ENCODE data around the gene NAA50. TPM values are rescaled to one million over a fixed set of nuclear protein-coding genes. Genes with fewer than 3 reads are reported as not detected.

The NAA50 gene
- total RNA-seq, 4 donors from 2014 or later: 55.7 to 116 (median 82.7) TPM

GRCh38 chr3:113791381-113791780, 45.3 kb upstream of the NAA50 start:
- TF ChIP-seq CTCF (IDR thresholded peaks at IDR 0.05) (no peak), POLR2AphosphoS5 (IDR thresholded peaks at IDR 0.05) (no peak), EP300 (IDR thresholded peaks at IDR 0.05; ENCODE audit: low read depth) (no peak), POLR2A (IDR thresholded peaks at IDR 0.05) (no peak)
- in situ Hi-C loops (cut with MboI; ENCODE audit: low pct_ligation_motif_present in 1 of 4, low pct_unique_long_range_greater_than_20kb in 1 of 4, low sequenced_read_pairs in 3 of 4) (no loop called here), intact Hi-C loops (cut with DNase I; ENCODE audit: low total_unique reads) (no loop called here)
- H3K36me3 ChIP-seq: peaks cover 0 to 68% (median 22%) of the 10 kb centered on the region in 4 donors
- no peaks in the 10 kb centered on the region for H3K4me1 ChIP-seq
- DNase-seq: no peak
- H3K27me3 ChIP-seq: no peaks in the 10 kb centered on the region
- no peaks in the 10 kb centered on the region for H3K9me3 ChIP-seq
- no peak overlapping the region for H3K27ac ChIP-seq
- no peak overlapping the region for H3K4me3 ChIP-seq

- no peak for TF ChIP-seq POLR2A (IDR thresholded peaks at IDR 0.05)
- TF ChIP-seq POLR2AphosphoS5 (IDR thresholded peaks at IDR 0.05): no peak
- TF ChIP-seq EP300 (IDR thresholded peaks at IDR 0.05; ENCODE audit: low read depth): no peak
- no peaks in the 10 kb centered on the region for H3K27me3 ChIP-seq
- peak overlapping the region in 1 of 4 donors; percentile 22 for H3K27ac ChIP-seq
- no peaks in the 10 kb centered on the region for H3K9me3 ChIP-seq
- intact Hi-C loops (cut with DNase I; ENCODE audit: low total_unique reads) (no loop called here), in situ Hi-C loops (cut with MboI; ENCODE audit: low pct_ligation_motif_present in 1 of 4, low pct_unique_long_range_greater_than_20kb in 1 of 4, low sequenced_read_pairs in 3 of 4) (no loop called here)
- H3K4me3 ChIP-seq: no peak overlapping the region
- DNase-seq: no peak
- H3K4me1 ChIP-seq: peaks cover 0 to 11% (median 0%) of the 10 kb centered on the region in 4 donors
- peaks cover 0 to 28% (median 9%) of the 10 kb centered on the region in 4 donors for H3K36me3 ChIP-seq
- 63 to 83% methylated on average over 2 to 4 of the region's 4 CpGs for WGBS, 2 donors (ENCODE audit: low coverage in 1 of 2)
Observed at GRCh38 chr3:113783980-113784379, 37.9 kb upstream of the NAA50 start.

GRCh38 chr3:113783463-113783862, 37.4 kb upstream of the NAA50 start:
- no peak for TF ChIP-seq EP300 (IDR thresholded peaks at IDR 0.05; ENCODE audit: low read depth)
- no peak for TF ChIP-seq CTCF (IDR thresholded peaks at IDR 0.05)
- no peak for TF ChIP-seq POLR2AphosphoS5 (IDR thresholded peaks at IDR 0.05)
- no peak for TF ChIP-seq POLR2A (IDR thresholded peaks at IDR 0.05)
- H3K27ac ChIP-seq: peak overlapping the region in 1 of 4 donors; percentile 22
- intact Hi-C loops (cut with DNase I; ENCODE audit: low total_unique reads) (no loop called here), in situ Hi-C loops (cut with MboI; ENCODE audit: low pct_ligation_motif_present in 1 of 4, low pct_unique_long_range_greater_than_20kb in 1 of 4, low sequenced_read_pairs in 3 of 4) (no loop called here)
- H3K27me3 ChIP-seq: no peaks in the 10 kb centered on the region
- no peak for DNase-seq
- no peak overlapping the region for H3K4me3 ChIP-seq
- peaks cover 0 to 11% (median 0%) of the 10 kb centered on the region in 4 donors for H3K4me1 ChIP-seq
- H3K36me3 ChIP-seq: peaks cover 0 to 23% (median 7%) of the 10 kb centered on the region in 4 donors
- no peaks in the 10 kb centered on the region for H3K9me3 ChIP-seq

GRCh38 chr3:113776564-113776963, 30.5 kb upstream of the NAA50 start:
- Histone ChIP-seq H3K4me3 (no peak overlapping the region), H3K36me3 (no peaks in the 10 kb centered on the region), H3K27ac (no peak overlapping the region), H3K9me3 (no peaks in the 10 kb centered on the region), H3K4me1 (peaks cover 3 to 27% (median 9%) of the 10 kb centered on the region in 4 donors), H3K27me3 (no peaks in the 10 kb centered on the region)
- in situ Hi-C loops (cut with MboI; ENCODE audit: low pct_ligation_motif_present in 1 of 4, low pct_unique_long_range_greater_than_20kb in 1 of 4, low sequenced_read_pairs in 3 of 4) (no loop called here), intact Hi-C loops (cut with DNase I; ENCODE audit: low total_unique reads) (no loop called here)
- TF ChIP-seq POLR2A (IDR thresholded peaks at IDR 0.05) (no peak), CTCF (IDR thresholded peaks at IDR 0.05) (no peak), POLR2AphosphoS5 (IDR thresholded peaks at IDR 0.05) (no peak), EP300 (IDR thresholded peaks at IDR 0.05; ENCODE audit: low read depth) (no peak)
- no peak for DNase-seq
- 57 to 58% methylated on average over 3 of the region's 3 CpGs for WGBS, 2 donors (ENCODE audit: low coverage in 1 of 2)

GRCh38 chr3:113775516-113775915, 29.5 kb upstream of the NAA50 start:
- in situ Hi-C loops (cut with MboI; ENCODE audit: low pct_ligation_motif_present in 1 of 4, low pct_unique_long_range_greater_than_20kb in 1 of 4, low sequenced_read_pairs in 3 of 4) (no loop called here), intact Hi-C loops (cut with DNase I; ENCODE audit: low total_unique reads) (no loop called here)
- H3K27me3 ChIP-seq: no peaks in the 10 kb centered on the region
- WGBS, 2 donors (ENCODE audit: low coverage in 1 of 2): 100% methylated on average over 1 of the region's 1 CpG
- no peak overlapping the region for H3K27ac ChIP-seq
- TF ChIP-seq POLR2A (IDR thresholded peaks at IDR 0.05) (no peak), CTCF (IDR thresholded peaks at IDR 0.05) (no peak), POLR2AphosphoS5 (IDR thresholded peaks at IDR 0.05) (no peak), EP300 (IDR thresholded peaks at IDR 0.05; ENCODE audit: low read depth) (no peak)
- no peaks in the 10 kb centered on the region for H3K9me3 ChIP-seq
- H3K4me1 ChIP-seq: peaks cover 3 to 27% (median 9%) of the 10 kb centered on the region in 4 donors
- H3K36me3 ChIP-seq: no peaks in the 10 kb centered on the region
- H3K4me3 ChIP-seq: no peak overlapping the region
- no peak for DNase-seq
